RWPE2 (cell line): ENCODE data around the gene SAMD8.
A peak's percentile ranks its signal among the peaks of the same experiment; 100 is the strongest.
"Not testable (repeated sequence)": the region's sequence is repeated elsewhere in the genome, so short reads cannot be mapped to it uniquely, and the experiment has no call there.

ENCODE experiments used
- ATAC-seq: fragments of 200-7000 bp; cut with Tn5 transposase; 3 replicates; pipeline ENCODE4 v1.9.1; 2021; ENCODE audit warnings: low read depth
- DNase-seq: peaks from one replicate; pipeline ENCODE4 v3.0.0-alpha.2; 2020; ENCODE audit warnings: low spot score
- H3K27ac ChIP-seq: fragments of 450-650 bp; 2 replicates; pipeline ENCODE4 v1.5.1; 2017; ENCODE audit warnings: mild to moderate bottlenecking; ENCODE audit not compliant: poor library complexity, severe bottlenecking
- H3K27me3 ChIP-seq: fragments of 250-450 bp; sonication (Bioruptor Pico); 2 replicates; pipeline ENCODE4 v1.5.1; 2021; ENCODE audit warnings: mild to moderate bottlenecking, moderate library complexity; ENCODE audit not compliant: insufficient read depth, poor library complexity, severe bottlenecking
- H3K36me3 ChIP-seq: fragments of 250-450 bp; sonication (Bioruptor Pico); 2 replicates; pipeline ENCODE4 v1.5.1; 2020; ENCODE audit warnings: low read depth, mild to moderate bottlenecking, moderate library complexity
- H3K4me1 ChIP-seq: fragments of 250-450 bp; sonication (Bioruptor Pico); 2 replicates; pipeline ENCODE4 v1.5.1; 2021; ENCODE audit warnings: mild to moderate bottlenecking, moderate library complexity; ENCODE audit not compliant: insufficient read depth, poor library complexity, severe bottlenecking
- H3K4me3 ChIP-seq: fragments of 250-450 bp; sonication (Bioruptor Pico); 2 replicates; pipeline ENCODE4 v1.5.1; 2021; ENCODE audit warnings: mild to moderate bottlenecking, moderate library complexity; ENCODE audit not compliant: severe bottlenecking
- H3K9me3 ChIP-seq: fragments of 250-450 bp; sonication (Bioruptor Pico); 2 replicates; pipeline ENCODE4 v1.5.1; 2021; ENCODE audit warnings: mild to moderate bottlenecking, moderate library complexity; ENCODE audit not compliant: severe bottlenecking
- CTCF ChIP-seq: fragments of 450-650 bp; IDR thresholded peaks from one replicate; pipeline ENCODE4 v1.5.1; 2017; ENCODE audit warnings: mild to moderate bottlenecking, moderate library complexity; ENCODE audit not compliant: poor library complexity, severe bottlenecking

SAMD8 gene

DNA sequence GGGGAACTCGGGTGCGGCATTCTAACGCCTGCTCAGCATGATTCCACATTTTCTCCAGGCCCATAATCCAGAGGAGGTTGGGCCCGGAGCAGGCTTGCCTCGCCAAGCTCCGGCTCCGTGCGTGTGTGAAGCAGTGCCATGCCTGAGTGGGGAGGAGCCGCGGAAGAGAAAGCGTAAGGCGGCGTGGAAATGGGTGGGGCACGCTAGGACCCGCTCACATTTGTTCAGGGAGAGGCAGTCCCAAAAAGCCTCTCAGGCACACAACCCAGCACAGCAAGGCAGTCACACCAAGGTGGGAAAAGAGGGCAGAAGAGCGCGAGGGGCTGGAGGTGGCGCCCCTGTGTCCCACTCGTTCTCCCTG lies 98.4 kb downstream of the SAMD8 start:
- Histone ChIP-seq H3K27ac (peak overlapping the region; percentile 86), H3K36me3 (peaks cover 38% of the 10 kb centered on the region), H3K27me3 (no peaks in the 10 kb centered on the region), H3K4me1 (peaks cover 43% of the 10 kb centered on the region), H3K4me3 (peak overlapping the region; percentile 78), H3K9me3 (no peaks in the 10 kb centered on the region)
- no peak for TF ChIP-seq CTCF
- ATAC-seq (peak; percentile 19; the same call in 2 of the 3 replicates), DNase-seq (no peak)

DNA sequence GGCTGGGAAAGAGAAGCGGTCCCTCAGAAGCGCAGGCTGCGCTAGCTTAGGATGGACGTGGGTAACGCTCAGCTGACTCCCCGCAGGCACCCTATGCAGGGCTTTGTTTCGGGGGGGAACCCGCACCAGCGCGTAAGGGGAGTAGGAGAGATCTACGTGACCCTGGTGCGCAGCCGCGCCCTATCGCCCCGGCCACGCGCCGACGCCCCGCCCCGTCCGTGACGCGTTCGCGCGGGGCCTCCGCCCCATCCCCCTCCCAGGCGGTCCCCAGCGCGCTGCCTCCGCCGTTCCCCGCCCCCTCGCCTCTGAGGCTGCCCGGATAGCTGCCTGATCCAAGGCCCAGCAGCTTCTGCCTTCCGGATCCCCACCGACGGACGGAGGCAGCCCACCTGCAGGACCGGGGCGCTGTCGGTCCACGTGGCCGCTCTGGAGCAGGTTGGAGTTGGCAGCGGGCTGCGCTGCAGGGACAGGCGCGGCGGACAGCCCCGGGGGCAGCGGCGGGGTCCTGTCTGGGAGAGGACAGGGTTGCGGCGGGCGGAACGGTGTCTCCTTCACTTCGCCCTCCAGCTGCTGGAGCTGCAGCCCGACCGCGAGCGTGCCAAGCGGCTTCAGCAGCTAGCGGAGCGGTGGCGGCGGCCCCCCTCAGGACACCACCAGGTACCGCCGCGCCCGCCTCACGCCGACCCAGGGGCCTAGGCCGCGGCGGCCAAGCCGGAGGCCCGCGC lies 99.0 kb downstream of the SAMD8 start, which contains the start of gene VDAC2:
TSS of gene VDAC2 (plus strand) at position 515 of the 725 bp plus-strand sequence. CDS start 363 bp downstream, outside the sequence.
- no peak for TF ChIP-seq CTCF
- Histone ChIP-seq H3K27ac (peak within 1 kb of the TSS; percentile 86), H3K27me3 (no peaks in the 10 kb centered on the region), H3K9me3 (no peaks in the 10 kb centered on the region), H3K36me3 (peaks cover 44% of the 10 kb centered on the region), H3K4me1 (peaks cover 43% of the 10 kb centered on the region), H3K4me3 (peak within 1 kb of the TSS; percentile 78)
- ATAC-seq (peak; percentile 68), DNase-seq (peak; percentile 88)

GRCh38 chr10:75211007-75211691 lies 99.7 kb downstream of the SAMD8 start:
- TF ChIP-seq CTCF: no peak
- Histone ChIP-seq H3K27ac (peak overlapping the region; percentile 86), H3K36me3 (peaks cover 51% of the 10 kb centered on the region), H3K4me3 (peak overlapping the region; percentile 78), H3K9me3 (no peaks in the 10 kb centered on the region), H3K27me3 (no peaks in the 10 kb centered on the region), H3K4me1 (peaks cover 50% of the 10 kb centered on the region)
- DNase-seq (no peak), ATAC-seq (peak; percentile 18; the same call in 2 of the 3 replicates)

GRCh38 chr10:75212343-75212742 lies 100.9 kb downstream of the SAMD8 start:
- Histone ChIP-seq H3K4me1 (peaks cover 49% of the 10 kb centered on the region), H3K27ac (peak overlapping the region; percentile 86), H3K27me3 (no peaks in the 10 kb centered on the region), H3K4me3 (peak overlapping the region; percentile 78), H3K36me3 (peaks cover 63% of the 10 kb centered on the region), H3K9me3 (no peaks in the 10 kb centered on the region)
- no peak for TF ChIP-seq CTCF
- no peak for DNase-seq
- no peak for ATAC-seq

- TF ChIP-seq CTCF: no peak
- ATAC-seq: no peak
- DNase-seq: no peak
- Histone ChIP-seq H3K27me3 (no peaks in the 10 kb centered on the region), H3K4me3 (no peak overlapping the region), H3K27ac (no peak overlapping the region), H3K36me3 (peaks cover 99% of the 10 kb centered on the region), H3K4me1 (peaks cover 35% of the 10 kb centered on the region), H3K9me3 (no peaks in the 10 kb centered on the region)
Observed at GRCh38 chr10:75220274-75220673, 108.8 kb downstream of the SAMD8 start.

DNA sequence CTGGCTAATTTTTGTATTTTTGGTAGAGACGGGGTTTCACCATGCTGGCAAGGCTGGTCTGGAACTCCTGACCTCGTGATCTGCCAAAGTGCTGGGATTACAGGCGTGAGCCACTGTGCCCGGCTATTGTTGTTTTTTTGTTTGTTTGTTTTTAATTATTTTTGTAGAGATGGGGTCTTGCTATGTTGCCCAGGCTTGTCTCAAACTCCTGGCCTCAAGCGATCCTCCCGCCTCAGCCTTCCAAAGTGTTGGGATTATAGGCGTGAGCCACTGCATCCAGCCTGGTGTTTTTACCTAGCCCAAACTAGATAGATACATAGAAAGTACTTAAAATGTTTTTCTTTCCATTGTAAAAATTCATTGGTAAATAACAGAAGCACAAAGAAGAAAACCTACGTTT lies 110.0 kb downstream of the SAMD8 start:
- H3K27me3 ChIP-seq, ATAC-seq, H3K4me3 ChIP-seq, H3K9me3 ChIP-seq: not testable (repeated sequence)
- Histone ChIP-seq H3K27ac (peak overlapping the region; percentile 81), H3K36me3 (peaks cover 99% of the 10 kb centered on the region), H3K4me1 (peaks cover 33% of the 10 kb centered on the region)
- DNase-seq: peak; percentile 2
